Liver (tissue), 9 donors: Measurements from ENCODE around the gene RFFL. TPM values are rescaled to one million over a fixed set of nuclear protein-coding genes. Genes with fewer than 3 reads are reported as not detected.

Experiments
- DNase-seq: peaks from one replicate; pipeline ENCODE4 v3.0.0-alpha.2; 2017; ENCODE audit warnings: low spot score
- H3K27ac ChIP-seq, 2 donors: one replicate each; pipeline ENCODE4 v1.7.0; 2013; ENCODE audit warnings: inconsistent platforms in 2 of 2, low read length in 2 of 2, control low read depth in 1 of 2, low read depth in 1 of 2, mild to moderate bottlenecking in 1 of 2
- H3K27me3 ChIP-seq, 4 donors: one replicate each; pipeline versions ENCODE4 v1.6.1 to v1.7.0; 2013; ENCODE audit warnings: low read length in 3 of 4, inconsistent platforms in 1 of 4, mild to moderate bottlenecking in 1 of 4, moderate library complexity in 1 of 4; ENCODE audit not compliant: control insufficient read depth in 4 of 4, insufficient read depth in 4 of 4
- H3K36me3 ChIP-seq, 4 donors: one replicate each; pipeline versions ENCODE4 v1.6.1 to v1.7.0; 2013; ENCODE audit warnings: low read length in 3 of 4, mild to moderate bottlenecking in 3 of 4, low read depth in 1 of 4, moderate library complexity in 1 of 4; ENCODE audit not compliant: control insufficient read depth in 4 of 4, insufficient read depth in 3 of 4
- H3K4me1 ChIP-seq, 4 donors: one replicate each; pipeline versions ENCODE4 v1.6.1 to v1.7.0; 2013; ENCODE audit warnings: low read length in 3 of 4, mild to moderate bottlenecking in 3 of 4, moderate library complexity in 1 of 4; ENCODE audit not compliant: control insufficient read depth in 4 of 4, insufficient read depth in 4 of 4
- H3K4me3 ChIP-seq, 3 donors: one replicate each; pipeline versions ENCODE4 v1.6.1 to v1.7.0; 2013; ENCODE audit warnings: low read length in 3 of 3, control low read depth in 1 of 3, low read depth in 1 of 3, mild to moderate bottlenecking in 1 of 3
- H3K9ac ChIP-seq, 2 donors: one replicate each; pipeline ENCODE4 v1.7.0; 2013; ENCODE audit warnings: low read length in 2 of 2, mild to moderate bottlenecking in 2 of 2, moderate library complexity in 2 of 2, control low read depth in 1 of 2, low read depth in 1 of 2
- H3K9me3 ChIP-seq, 4 donors: one replicate each; pipeline versions ENCODE4 v1.6.1 to v1.7.0; 2013; ENCODE audit warnings: low read length in 3 of 4; ENCODE audit not compliant: control insufficient read depth in 4 of 4
- EGR1 ChIP-seq, 2 donors: IDR thresholded peaks; 2 replicates each; pipeline ENCODE4 v1.6.1; 2016 to 2018; ENCODE audit warnings: antibody characterized with exemption in 2 of 2, low read depth in 2 of 2
- FOXA1 ChIP-seq: IDR thresholded peaks from 2 replicates; pipeline ENCODE4 v1.6.1; 2016; ENCODE audit warnings: antibody characterized with exemption
- GABPA ChIP-seq, 2 donors: IDR thresholded peaks in 1 of 2; conservative IDR thresholded peaks in 1 of 2; 2 replicates each; pipeline ENCODE4 v1.6.1; 2016; ENCODE audit warnings: antibody characterized with exemption in 2 of 2, mild to moderate bottlenecking in 1 of 2, moderate library complexity in 1 of 2
- HNF4A ChIP-seq, 2 donors: conservative IDR thresholded peaks; 2 replicates each; pipeline ENCODE4 v1.6.1; 2016; ENCODE audit warnings: antibody characterized with exemption in 2 of 2, mild to moderate bottlenecking in 2 of 2
- HNF4G ChIP-seq: IDR thresholded peaks from 2 replicates; pipeline ENCODE4 v1.6.1; 2016; ENCODE audit warnings: antibody characterized with exemption
- JUND ChIP-seq, 2 donors: IDR thresholded peaks; 2 replicates each; pipeline ENCODE4 v1.6.1; 2016; ENCODE audit warnings: antibody characterized with exemption in 2 of 2
- RAD21 ChIP-seq, 2 donors: IDR thresholded peaks; 2 replicates each; pipeline ENCODE4 v1.6.1; 2016; ENCODE audit warnings: antibody characterized with exemption in 2 of 2, mild to moderate bottlenecking in 2 of 2
- RXRA ChIP-seq, 2 donors: IDR thresholded peaks; 2 replicates each; pipeline ENCODE4 v1.6.1; 2017 to 2018; ENCODE audit warnings: antibody characterized with exemption in 2 of 2, mild to moderate bottlenecking in 1 of 2
- SP1 ChIP-seq: IDR thresholded peaks from 2 replicates; pipeline ENCODE4 v1.6.1; 2018; ENCODE audit warnings: antibody characterized with exemption, mild to moderate bottlenecking
- TAF1 ChIP-seq: conservative IDR thresholded peaks from 2 replicates; pipeline ENCODE4 v1.6.1; 2016; ENCODE audit warnings: antibody characterized with exemption, mild to moderate bottlenecking
- polyA plus RNA-seq, 2 donors: library from polyadenylated mRNA; stranded (reverse) in 1 of 2; unstranded in 1 of 2; fragments of 200-250 nt in 1 of 2; fragments of >200 nt in 1 of 2; fragmentation: Nextera tagmentation in 1 of 2; extraction: Ambion mirVana in 1 of 2; gene quantifications; one replicate each; pipeline versions ENCODE4 v1.2.1 to v1.2.3, GENCODE V29; 2013 to 2015
- total RNA-seq, 2 donors: library from RNA; depleted of rRNA; stranded (reverse); fragments of >200 nt; gene quantifications; one replicate each; pipeline ENCODE4 v1.2.3, GENCODE V29; 2014
- TF ChIP-seq, protein P1 (sequence below): IDR thresholded peaks from 2 replicates; pipeline ENCODE4 v1.6.1; 2016; ENCODE audit warnings: antibody characterized with exemption
- TF ChIP-seq, protein P2 (sequence below): IDR thresholded peaks from 2 replicates; pipeline ENCODE4 v1.6.1; 2016; ENCODE audit warnings: antibody characterized with exemption, mild to moderate bottlenecking
- TF ChIP-seq, protein P3 (sequence below): fragments of 150-350 bp; IDR thresholded peaks from 2 replicates; pipeline ENCODE4 v1.5.1; 2017; ENCODE audit warnings: improper control_type of control experiment, low read depth, low read length; ENCODE audit not compliant: missing input control
- TF ChIP-seq, protein P4 (sequence below): IDR thresholded peaks from 2 replicates; pipeline ENCODE4 v1.6.1; 2016; ENCODE audit warnings: antibody characterized with exemption
- donor health status: healthy.
- donor health status: healthy.
- donor health status: healthy.
- donor health status: healthy.
- donor health status: healthy.

RFFL gene
- total and polyA plus RNA-seq, 4 donors, result 15.9 to 28.0 (median 22.0) TPM

DNA sequence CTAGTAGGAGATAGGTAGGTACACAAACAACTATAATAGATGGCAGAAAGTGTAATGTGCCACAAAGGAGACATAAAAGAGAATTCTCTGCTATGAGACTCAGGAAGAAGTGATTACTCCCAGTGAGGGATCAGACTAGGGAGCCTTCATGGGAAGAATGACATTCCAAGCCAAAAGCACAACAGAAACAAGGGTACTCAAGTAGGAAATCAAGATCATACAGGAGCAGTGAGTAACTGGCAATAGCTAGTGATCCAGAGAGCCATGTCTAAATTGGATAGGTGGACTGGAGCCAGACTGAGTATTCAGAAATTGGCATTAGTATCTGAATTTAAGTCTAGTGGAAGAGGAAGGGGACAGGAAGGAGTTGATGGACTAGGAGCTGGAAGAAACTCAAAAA lies 10.7 kb downstream of the RFFL start:
- Histone ChIP-seq H3K9me3 (no peaks in the 10 kb centered on the region), H3K27me3 (no peaks in the 10 kb centered on the region), H3K36me3 (peaks cover 0 to 2% (median 0%) of the 10 kb centered on the region in 4 donors), H3K4me3 (no peak overlapping the region), H3K27ac (peak overlapping the region; percentile 13 to 96), H3K4me1 (peaks cover 20 to 35% (median 33%) of the 10 kb centered on the region in 4 donors), H3K9ac (no peak overlapping the region)
- no peak for DNase-seq
- TF ChIP-seq FOXA1, result no peak
- TF ChIP-seq TAF1, result no peak
- TF ChIP-seq, protein P1, sequence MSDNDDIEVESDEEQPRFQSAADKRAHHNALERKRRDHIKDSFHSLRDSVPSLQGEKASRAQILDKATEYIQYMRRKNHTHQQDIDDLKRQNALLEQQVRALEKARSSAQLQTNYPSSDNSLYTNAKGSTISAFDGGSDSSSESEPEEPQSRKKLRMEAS, result no peak
- no peak for TF ChIP-seq SP1
- TF ChIP-seq GABPA (IDR thresholded peaks at IDR 0.05 in 1 of 2, conservative IDR thresholded peaks at IDR 0.05 in 1 of 2), result no peak
- TF ChIP-seq, protein P2, sequence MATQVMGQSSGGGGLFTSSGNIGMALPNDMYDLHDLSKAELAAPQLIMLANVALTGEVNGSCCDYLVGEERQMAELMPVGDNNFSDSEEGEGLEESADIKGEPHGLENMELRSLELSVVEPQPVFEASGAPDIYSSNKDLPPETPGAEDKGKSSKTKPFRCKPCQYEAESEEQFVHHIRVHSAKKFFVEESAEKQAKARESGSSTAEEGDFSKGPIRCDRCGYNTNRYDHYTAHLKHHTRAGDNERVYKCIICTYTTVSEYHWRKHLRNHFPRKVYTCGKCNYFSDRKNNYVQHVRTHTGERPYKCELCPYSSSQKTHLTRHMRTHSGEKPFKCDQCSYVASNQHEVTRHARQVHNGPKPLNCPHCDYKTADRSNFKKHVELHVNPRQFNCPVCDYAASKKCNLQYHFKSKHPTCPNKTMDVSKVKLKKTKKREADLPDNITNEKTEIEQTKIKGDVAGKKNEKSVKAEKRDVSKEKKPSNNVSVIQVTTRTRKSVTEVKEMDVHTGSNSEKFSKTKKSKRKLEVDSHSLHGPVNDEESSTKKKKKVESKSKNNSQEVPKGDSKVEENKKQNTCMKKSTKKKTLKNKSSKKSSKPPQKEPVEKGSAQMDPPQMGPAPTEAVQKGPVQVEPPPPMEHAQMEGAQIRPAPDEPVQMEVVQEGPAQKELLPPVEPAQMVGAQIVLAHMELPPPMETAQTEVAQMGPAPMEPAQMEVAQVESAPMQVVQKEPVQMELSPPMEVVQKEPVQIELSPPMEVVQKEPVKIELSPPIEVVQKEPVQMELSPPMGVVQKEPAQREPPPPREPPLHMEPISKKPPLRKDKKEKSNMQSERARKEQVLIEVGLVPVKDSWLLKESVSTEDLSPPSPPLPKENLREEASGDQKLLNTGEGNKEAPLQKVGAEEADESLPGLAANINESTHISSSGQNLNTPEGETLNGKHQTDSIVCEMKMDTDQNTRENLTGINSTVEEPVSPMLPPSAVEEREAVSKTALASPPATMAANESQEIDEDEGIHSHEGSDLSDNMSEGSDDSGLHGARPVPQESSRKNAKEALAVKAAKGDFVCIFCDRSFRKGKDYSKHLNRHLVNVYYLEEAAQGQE, result no peak

DNA sequence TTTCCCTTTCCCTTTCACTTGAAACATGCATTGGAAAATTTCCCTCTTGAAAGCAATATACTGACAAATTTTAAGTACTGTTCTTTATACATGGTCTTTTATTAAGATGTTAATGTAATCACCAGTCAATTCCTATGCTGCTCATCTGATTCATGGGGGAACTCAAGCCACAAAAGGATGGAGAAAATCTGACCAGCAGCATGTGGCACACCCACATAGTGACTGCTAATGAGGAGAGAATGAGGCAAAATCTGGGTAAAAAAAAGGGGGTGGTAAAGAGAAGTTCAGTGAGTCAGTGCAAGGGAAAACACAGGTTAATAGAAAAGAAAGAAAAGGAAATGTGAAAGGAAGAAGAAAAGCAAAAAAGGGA lies 11.3 kb downstream of the RFFL start:
- Histone ChIP-seq H3K27ac (peak overlapping the region; percentile 91 to 96), H3K4me1 (peaks cover 20 to 35% (median 34%) of the 10 kb centered on the region in 4 donors), H3K9ac (no peak overlapping the region), H3K9me3 (no peaks in the 10 kb centered on the region), H3K4me3 (no peak overlapping the region), H3K27me3 (no peaks in the 10 kb centered on the region), H3K36me3 (peaks cover 0 to 2% (median 0%) of the 10 kb centered on the region in 4 donors)
- DNase-seq, result no peak
- TF ChIP-seq EGR1 (IDR thresholded peaks at IDR 0.05; ENCODE audit: low read depth in 2 of 2), result no peak
- TF ChIP-seq SP1, result no peak
- TF ChIP-seq HNF4A (conservative IDR thresholded peaks at IDR 0.05), result no peak
- no peak for TF ChIP-seq RAD21 (IDR thresholded peaks at IDR 0.05)
- no peak for TF ChIP-seq RXRA (IDR thresholded peaks at IDR 0.05)
- TF ChIP-seq JUND (IDR thresholded peaks at IDR 0.05), result no peak
- TF ChIP-seq, protein P3, sequence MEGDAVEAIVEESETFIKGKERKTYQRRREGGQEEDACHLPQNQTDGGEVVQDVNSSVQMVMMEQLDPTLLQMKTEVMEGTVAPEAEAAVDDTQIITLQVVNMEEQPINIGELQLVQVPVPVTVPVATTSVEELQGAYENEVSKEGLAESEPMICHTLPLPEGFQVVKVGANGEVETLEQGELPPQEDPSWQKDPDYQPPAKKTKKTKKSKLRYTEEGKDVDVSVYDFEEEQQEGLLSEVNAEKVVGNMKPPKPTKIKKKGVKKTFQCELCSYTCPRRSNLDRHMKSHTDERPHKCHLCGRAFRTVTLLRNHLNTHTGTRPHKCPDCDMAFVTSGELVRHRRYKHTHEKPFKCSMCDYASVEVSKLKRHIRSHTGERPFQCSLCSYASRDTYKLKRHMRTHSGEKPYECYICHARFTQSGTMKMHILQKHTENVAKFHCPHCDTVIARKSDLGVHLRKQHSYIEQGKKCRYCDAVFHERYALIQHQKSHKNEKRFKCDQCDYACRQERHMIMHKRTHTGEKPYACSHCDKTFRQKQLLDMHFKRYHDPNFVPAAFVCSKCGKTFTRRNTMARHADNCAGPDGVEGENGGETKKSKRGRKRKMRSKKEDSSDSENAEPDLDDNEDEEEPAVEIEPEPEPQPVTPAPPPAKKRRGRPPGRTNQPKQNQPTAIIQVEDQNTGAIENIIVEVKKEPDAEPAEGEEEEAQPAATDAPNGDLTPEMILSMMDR, result no peak
- TF ChIP-seq GABPA (IDR thresholded peaks at IDR 0.05 in 1 of 2, conservative IDR thresholded peaks at IDR 0.05 in 1 of 2), result no peak
- TF ChIP-seq, protein P2, result no peak
- no peak for TF ChIP-seq HNF4G
- TF ChIP-seq, protein P4, sequence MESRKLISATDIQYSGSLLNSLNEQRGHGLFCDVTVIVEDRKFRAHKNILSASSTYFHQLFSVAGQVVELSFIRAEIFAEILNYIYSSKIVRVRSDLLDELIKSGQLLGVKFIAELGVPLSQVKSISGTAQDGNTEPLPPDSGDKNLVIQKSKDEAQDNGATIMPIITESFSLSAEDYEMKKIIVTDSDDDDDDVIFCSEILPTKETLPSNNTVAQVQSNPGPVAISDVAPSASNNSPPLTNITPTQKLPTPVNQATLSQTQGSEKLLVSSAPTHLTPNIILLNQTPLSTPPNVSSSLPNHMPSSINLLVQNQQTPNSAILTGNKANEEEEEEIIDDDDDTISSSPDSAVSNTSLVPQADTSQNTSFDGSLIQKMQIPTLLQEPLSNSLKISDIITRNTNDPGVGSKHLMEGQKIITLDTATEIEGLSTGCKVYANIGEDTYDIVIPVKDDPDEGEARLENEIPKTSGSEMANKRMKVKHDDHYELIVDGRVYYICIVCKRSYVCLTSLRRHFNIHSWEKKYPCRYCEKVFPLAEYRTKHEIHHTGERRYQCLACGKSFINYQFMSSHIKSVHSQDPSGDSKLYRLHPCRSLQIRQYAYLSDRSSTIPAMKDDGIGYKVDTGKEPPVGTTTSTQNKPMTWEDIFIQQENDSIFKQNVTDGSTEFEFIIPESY, result no peak
- TF ChIP-seq TAF1, result no peak
- TF ChIP-seq FOXA1, result no peak
